ENCODE data around the gene OLFML2A. TPM values are rescaled to one million over a fixed set of nuclear protein-coding genes. Genes with fewer than 3 reads are reported as not detected.

The OLFML2A gene
- total and polyA plus RNA-seq, 2 of the 13 experiments (the other 11 are each of a cell fraction or from before 2014, with no cell fraction given) = 0.01 to 0.02 TPM

- peak; percentile 61; the same call in 1 of the 2 replicates for TF ChIP-seq ZNF431 (CRISPR knock-in tag; IDR thresholded peaks at IDR 0.05; ENCODE audit: borderline replicate concordance, low read depth)
- TF ChIP-seq TBL1XR1 (IDR thresholded peaks at IDR 0.05; ENCODE audit: borderline replicate concordance, low read length, partially characterized antibody) = peak; percentile 54
- no peak for TF ChIP-seq NR2F2 (IDR thresholded peaks at IDR 0.05; ENCODE audit: borderline replicate concordance, low read depth)
- no peak for TF ChIP-seq ZNF432 (CRISPR knock-in tag; IDR thresholded peaks at IDR 0.05; ENCODE audit: borderline replicate concordance)
- TF ChIP-seq ZC3H4 (CRISPR knock-in tag; IDR thresholded peaks at IDR 0.05; ENCODE audit: borderline replicate concordance) = no peak
- no peak for TF ChIP-seq ARNT2 (CRISPR knock-in tag; IDR thresholded peaks at IDR 0.05; ENCODE audit: low read depth)
- TF ChIP-seq HCFC1 (IDR thresholded peaks at IDR 0.05; ENCODE audit: low read depth, low read length) = peak; percentile 86
- no peak for TF ChIP-seq ZIK1 (CRISPR knock-in tag; IDR thresholded peaks at IDR 0.05; ENCODE audit: borderline replicate concordance, low read depth)
- peak; percentile 68 for TF ChIP-seq ELF1 (CRISPR knock-in tag; IDR thresholded peaks at IDR 0.05)
- TF ChIP-seq ZNF34 (CRISPR knock-in tag; IDR thresholded peaks at IDR 0.05; ENCODE audit: borderline replicate concordance) = no peak
- TF ChIP-seq ZNF563 (CRISPR knock-in tag; IDR thresholded peaks at IDR 0.05) = no peak; the same call in 1 of the 2 replicates
- no peak for TF ChIP-seq RCOR2 (CRISPR knock-in tag; IDR thresholded peaks at IDR 0.05)
- peak; percentile 46; the same call in 1 of the 2 replicates for TF ChIP-seq ZNF430 (CRISPR knock-in tag; IDR thresholded peaks at IDR 0.05)
- no peak for TF ChIP-seq AHR (CRISPR knock-in tag; IDR thresholded peaks at IDR 0.05)
- no peak for TF ChIP-seq ZMYM3 (CRISPR knock-in tag; IDR thresholded peaks at IDR 0.05)
- no peak for TF ChIP-seq ARHGAP35 (CRISPR knock-in tag; IDR thresholded peaks at IDR 0.05; ENCODE audit: borderline replicate concordance)
- peak; percentile 68; the same call in 1 of the 2 replicates for TF ChIP-seq FOXK1 (CRISPR knock-in tag; IDR thresholded peaks at IDR 0.05; ENCODE audit: borderline replicate concordance, low read depth)
- TF ChIP-seq NR2C2 (CRISPR knock-in tag; IDR thresholded peaks at IDR 0.05; ENCODE audit: borderline replicate concordance) = peak; percentile 66; the same call in 1 of the 2 replicates
- peak; percentile 83; the same call in 1 of the 2 replicates for TF ChIP-seq ZHX2 (IDR thresholded peaks at IDR 0.05; ENCODE audit: low read depth)
- TF ChIP-seq ZHX2 (CRISPR knock-in tag; IDR thresholded peaks at IDR 0.05; ENCODE audit: borderline replicate concordance) = no peak
- TF ChIP-seq RNF219 (CRISPR knock-in tag; IDR thresholded peaks at IDR 0.05) = no peak
- no peak for TF ChIP-seq ZNF230 (CRISPR knock-in tag; IDR thresholded peaks at IDR 0.05)
Measured at GRCh38 chr9:124771021-124771866, 5.7 kb upstream of the OLFML2A start, which contains the start of gene NR6A1 (continued).

Measured in HepG2 (cell line).